ENCODE measurements around the gene NANP. TPM values are rescaled to one million over a fixed set of nuclear protein-coding genes. Genes with fewer than 3 reads are reported as not detected.

NANP gene
- polyA plus RNA-seq, 1 experiment = 6.7 TPM

GRCh38 chr20:25576783-25577530, 46.9 kb downstream of the NANP start:
- no peak overlapping the region for H3K27ac ChIP-seq (ENCODE audit: low read depth, low read length)
- no peaks in the 10 kb centered on the region for H3K9me3 ChIP-seq (ENCODE audit: control insufficient read depth, insufficient read depth, low read length)
- ChIA-PET CTCF (no interaction called here), POLR2A (no interaction called here)
- no peak for DNase-seq (ENCODE audit: low read depth, low spot score)
- TF ChIP-seq CTCF (IDR thresholded peaks at IDR 0.05; ENCODE audit: low read depth, low read length) = no peak
- H3K27me3 ChIP-seq (ENCODE audit: control insufficient read depth, insufficient read depth, low read length) = no peaks in the 10 kb centered on the region
- H3K4me3 ChIP-seq (ENCODE audit: low read depth, low read length) = no peak overlapping the region

GRCh38 chr20:25574411-25574810, 49.4 kb downstream of the NANP start:
- POLR2A ChIA-PET = interaction anchor here (0.8 kb wide), 1 partner anchor 10 kb away, joined by 3 read pairs; no protein-coding TSS in a partner anchor

GRCh38 chr20:25573288-25574251, 50.2 kb downstream of the NANP start:
- ChIA-PET CTCF (interaction anchor here (0.6 to 1.0 kb wide), 2 partner anchors 33 to 611 kb away, joined by 3 read pairs; no protein-coding TSS in a partner anchor), POLR2A (interaction anchor here (0.8 kb wide), 1 partner anchor 11 kb away, joined by 3 read pairs; no protein-coding TSS in a partner anchor)
- DNase-seq (ENCODE audit: low read depth, low spot score) = no peak
- Histone ChIP-seq H3K4me3 (ENCODE audit: low read depth, low read length) (no peak overlapping the region), H3K27ac (ENCODE audit: low read depth, low read length) (peak overlapping the region; percentile 73), H3K27me3 (ENCODE audit: control insufficient read depth, insufficient read depth, low read length) (no peaks in the 10 kb centered on the region), H3K9me3 (ENCODE audit: control insufficient read depth, insufficient read depth, low read length) (no peaks in the 10 kb centered on the region)
- no peak for TF ChIP-seq CTCF (IDR thresholded peaks at IDR 0.05; ENCODE audit: low read depth, low read length)

More at GRCh38 chr20:25574411-25574810, 49.4 kb downstream of the NANP start:
- Histone ChIP-seq H3K4me3 (ENCODE audit: low read depth, low read length) (no peak overlapping the region), H3K27me3 (ENCODE audit: control insufficient read depth, insufficient read depth, low read length) (no peaks in the 10 kb centered on the region), H3K27ac (ENCODE audit: low read depth, low read length) (no peak overlapping the region), H3K9me3 (ENCODE audit: control insufficient read depth, insufficient read depth, low read length) (no peaks in the 10 kb centered on the region)
- DNase-seq (ENCODE audit: low read depth, low spot score) = no peak
- CTCF ChIA-PET = interaction anchor here (0.6 to 1.0 kb wide), 3 partner anchors 34 to 610 kb away, joined by 3 to 4 read pairs (median 3); no protein-coding TSS in a partner anchor
- TF ChIP-seq CTCF (IDR thresholded peaks at IDR 0.05; ENCODE audit: low read depth, low read length) = peak; percentile 35

GRCh38 chr20:25571817-25572216, 52.0 kb downstream of the NANP start:
- CTCF ChIA-PET = no interaction called here
- POLR2A ChIA-PET = no interaction called here
- TF ChIP-seq CTCF (IDR thresholded peaks at IDR 0.05; ENCODE audit: low read depth, low read length) = no peak
- H3K27ac ChIP-seq (ENCODE audit: low read depth, low read length) = no peak overlapping the region
- H3K4me3 ChIP-seq (ENCODE audit: low read depth, low read length) = no peak overlapping the region
- H3K9me3 ChIP-seq (ENCODE audit: control insufficient read depth, insufficient read depth, low read length) = no peaks in the 10 kb centered on the region
- no peaks in the 10 kb centered on the region for H3K27me3 ChIP-seq (ENCODE audit: control insufficient read depth, insufficient read depth, low read length)
- DNase-seq (ENCODE audit: low read depth, low spot score) = no peak

Measured in AG04450 (cell line).